Measurements from ENCODE around the gene A2M. TPM values are rescaled to one million over a fixed set of nuclear protein-coding genes. Genes with fewer than 3 reads are reported as not detected.

A2M gene
- total and polyA plus RNA-seq, 9 of the 15 experiments (the other 6 are each of a cell fraction or from before 2014, with no cell fraction given) = 0.08 to 2.3 TPM; not detected in 7

GRCh38 chr12:9030776-9031175 is 84.9 kb downstream of the A2M start (continued):
- TF ChIP-seq ZNF655 (CRISPR knock-in tag; IDR thresholded peaks at IDR 0.05) (no peak), NR2C2 (CRISPR knock-in tag; IDR thresholded peaks at IDR 0.05) (no peak), NR2C2 (tag; IDR thresholded peaks at IDR 0.05) (no peak), ELF4 (CRISPR knock-in tag; IDR thresholded peaks at IDR 0.05) (no peak)

- intact Hi-C loops (cut with micrococcal nuclease) = no loop called here
- Histone ChIP-seq H3K9ac (ENCODE audit: insufficient read depth in 1 of 2, low read depth in 2 of 2, low read length in 2 of 2) (no peak overlapping the region), H3K4me2 (ENCODE audit: insufficient read depth, low read length) (no peak overlapping the region), H3K36me3 (ENCODE audit: control insufficient read depth, insufficient read depth, low read length) (no peaks in the 10 kb centered on the region), H3K9me3 (replicated peaks; ENCODE audit: control insufficient read depth, insufficient read depth, low read depth, low read length) (no peaks in the 10 kb centered on the region), H3K4me3 (no peak overlapping the region), H2AFZ (ENCODE audit: low read depth, low read length) (no peak overlapping the region), H4K20me1 (replicated peaks; ENCODE audit: control insufficient read depth, insufficient read depth, low read length) (no peaks in the 10 kb centered on the region), H3K27ac (ENCODE audit: extremely low read depth, low read depth, low read length) (no peak overlapping the region), H3K79me2 (ENCODE audit: control insufficient read depth, insufficient read depth, low read length) (no peaks in the 10 kb centered on the region), H3K4me1 (replicated peaks in 1 of 2; ENCODE audit: control insufficient read depth in 2 of 2, insufficient read depth in 2 of 2, low read length in 2 of 2) (no peaks in the 10 kb centered on the region), H3K27me3 (ENCODE audit: control insufficient read depth in 2 of 2, insufficient read depth in 2 of 2, low read length in 2 of 2) (no peaks in the 10 kb centered on the region), H3K9me1 (ENCODE audit: control insufficient read depth, insufficient read depth, low read length) (no peaks in the 10 kb centered on the region)
- TF ChIP-seq ZNF764 (CRISPR knock-in tag; IDR thresholded peaks at IDR 0.05; ENCODE audit: low read depth) = no peak
- no peak for TF ChIP-seq ZNF282 (CRISPR knock-in tag; IDR thresholded peaks at IDR 0.05)
- no peak for TF ChIP-seq ATF1 (CRISPR knock-in tag; IDR thresholded peaks at IDR 0.05)
- no peak for TF ChIP-seq ATF1 (tag; IDR thresholded peaks at IDR 0.05)
- no peak for TF ChIP-seq KLF6 (CRISPR knock-in tag; IDR thresholded peaks at IDR 0.05; ENCODE audit: borderline replicate concordance)
- no peak for TF ChIP-seq ASH1L (IDR thresholded peaks at IDR 0.05; ENCODE audit: borderline replicate concordance, low read depth, partially characterized antibody)
- TF ChIP-seq KLF10 (CRISPR knock-in tag; IDR thresholded peaks at IDR 0.05) = no peak
- no peak for TF ChIP-seq CBX8 (IDR thresholded peaks at IDR 0.05; ENCODE audit: borderline replicate concordance, extremely low read depth, low read depth, low read length, poor library complexity, severe bottlenecking)
- TF ChIP-seq EP400 (IDR thresholded peaks at IDR 0.05) = no peak
- TF ChIP-seq GABPB1 (CRISPR knock-in tag; IDR thresholded peaks at IDR 0.05) = no peak
- TF ChIP-seq TCFL5 (CRISPR knock-in tag; conservative IDR thresholded peaks at IDR 0.05) = no peak
- BruUV-seq (replicated peaks) = no TSS peak
- DNase-seq (ENCODE audit: extremely low read depth in 1 of 4, low spot score in 3 of 4) (no peak), FAIRE-seq (no peak), ATAC-seq (no peak)
- ChIA-PET POLR2A (interaction anchor here (0.9 kb wide), 1 partner anchor 74 kb away, joined by 3 read pairs; no protein-coding TSS in a partner anchor), CTCF (ENCODE audit: low intra/inter-chr PET ratio) (no interaction called here)
- 24% methylated on average over 6 of the region's 7 CpGs for WGBS (ENCODE audit: insufficient coverage, low coverage, missing lambda C conversion rate)
- in situ Hi-C loops (cut with MboI) = no loop called here
Observed at GRCh38 chr12:9027161-9028059, 88.3 kb downstream of the A2M start.

All from K562 (cell line).